ENCODE measurements around the gene PIGC.
A peak's percentile ranks its signal among the peaks of the same experiment; 100 is the strongest.

Gene PIGC

GRCh38 chr1:172402878-172403569, 40.8 kb downstream of the PIGC start:
- H3K36me3 ChIP-seq (ENCODE audit: control insufficient read depth, insufficient read depth, low read length), result no peaks in the 10 kb centered on the region
- DNase-seq, result no peak
- no peak overlapping the region for H3K27ac ChIP-seq (ENCODE audit: insufficient read depth, low read length, poor library complexity, severe bottlenecking)
- H3K4me1 ChIP-seq (ENCODE audit: control insufficient read depth, insufficient read depth, low read length, poor library complexity, severe bottlenecking), result peaks cover 7% of the 10 kb centered on the region
- H3K4me3 ChIP-seq (ENCODE audit: insufficient read depth, low read depth, low read length, poor library complexity, severe bottlenecking), result no peak overlapping the region
- no peaks in the 10 kb centered on the region for H3K27me3 ChIP-seq (replicated peaks; ENCODE audit: control insufficient read depth, insufficient read depth, low read length, poor library complexity, severe bottlenecking)
- no peaks in the 10 kb centered on the region for H3K9me3 ChIP-seq (ENCODE audit: control insufficient read depth, low read length)

GRCh38 chr1:172401892-172402291, 42.0 kb downstream of the PIGC start:
- no peaks in the 10 kb centered on the region for H3K36me3 ChIP-seq (ENCODE audit: control insufficient read depth, insufficient read depth, low read length)
- no peak overlapping the region for H3K27ac ChIP-seq (ENCODE audit: insufficient read depth, low read length, poor library complexity, severe bottlenecking)
- peaks cover 7% of the 10 kb centered on the region for H3K4me1 ChIP-seq (ENCODE audit: control insufficient read depth, insufficient read depth, low read length, poor library complexity, severe bottlenecking)
- no peaks in the 10 kb centered on the region for H3K9me3 ChIP-seq (ENCODE audit: control insufficient read depth, low read length)
- H3K4me3 ChIP-seq (ENCODE audit: insufficient read depth, low read depth, low read length, poor library complexity, severe bottlenecking), result no peak overlapping the region
- DNase-seq, result no peak
- no peaks in the 10 kb centered on the region for H3K27me3 ChIP-seq (replicated peaks; ENCODE audit: control insufficient read depth, insufficient read depth, low read length, poor library complexity, severe bottlenecking)

- DNase-seq, result no peak
- Histone ChIP-seq H3K4me3 (ENCODE audit: insufficient read depth, low read depth, low read length, poor library complexity, severe bottlenecking) (no peak overlapping the region), H3K4me1 (ENCODE audit: control insufficient read depth, insufficient read depth, low read length, poor library complexity, severe bottlenecking) (peaks cover 7% of the 10 kb centered on the region), H3K9me3 (ENCODE audit: control insufficient read depth, low read length) (no peaks in the 10 kb centered on the region), H3K27me3 (replicated peaks; ENCODE audit: control insufficient read depth, insufficient read depth, low read length, poor library complexity, severe bottlenecking) (no peaks in the 10 kb centered on the region), H3K36me3 (ENCODE audit: control insufficient read depth, insufficient read depth, low read length) (no peaks in the 10 kb centered on the region), H3K27ac (ENCODE audit: insufficient read depth, low read length, poor library complexity, severe bottlenecking) (no peak overlapping the region)
Measured at GRCh38 chr1:172401477-172401876, 42.4 kb downstream of the PIGC start.

GRCh38 chr1:172400722-172401105, 43.2 kb downstream of the PIGC start:
- DNase-seq, result no peak
- no peak overlapping the region for H3K27ac ChIP-seq (ENCODE audit: insufficient read depth, low read length, poor library complexity, severe bottlenecking)
- no peaks in the 10 kb centered on the region for H3K36me3 ChIP-seq (ENCODE audit: control insufficient read depth, insufficient read depth, low read length)
- peaks cover 7% of the 10 kb centered on the region for H3K4me1 ChIP-seq (ENCODE audit: control insufficient read depth, insufficient read depth, low read length, poor library complexity, severe bottlenecking)
- no peak overlapping the region for H3K4me3 ChIP-seq (ENCODE audit: insufficient read depth, low read depth, low read length, poor library complexity, severe bottlenecking)
- H3K27me3 ChIP-seq (replicated peaks; ENCODE audit: control insufficient read depth, insufficient read depth, low read length, poor library complexity, severe bottlenecking), result no peaks in the 10 kb centered on the region
- H3K9me3 ChIP-seq (ENCODE audit: control insufficient read depth, low read length), result no peaks in the 10 kb centered on the region

GRCh38 chr1:172399756-172400721, 43.8 kb downstream of the PIGC start:
- peaks cover 7% of the 10 kb centered on the region for H3K4me1 ChIP-seq (ENCODE audit: control insufficient read depth, insufficient read depth, low read length, poor library complexity, severe bottlenecking)
- H3K27ac ChIP-seq (ENCODE audit: insufficient read depth, low read length, poor library complexity, severe bottlenecking), result peak overlapping the region; percentile 22
- H3K4me3 ChIP-seq (ENCODE audit: insufficient read depth, low read depth, low read length, poor library complexity, severe bottlenecking), result no peak overlapping the region
- no peaks in the 10 kb centered on the region for H3K27me3 ChIP-seq (replicated peaks; ENCODE audit: control insufficient read depth, insufficient read depth, low read length, poor library complexity, severe bottlenecking)
- H3K9me3 ChIP-seq (ENCODE audit: control insufficient read depth, low read length), result no peaks in the 10 kb centered on the region
- DNase-seq, result no peak
- H3K36me3 ChIP-seq (ENCODE audit: control insufficient read depth, insufficient read depth, low read length), result no peaks in the 10 kb centered on the region

- Histone ChIP-seq H3K4me3 (ENCODE audit: insufficient read depth, low read depth, low read length, poor library complexity, severe bottlenecking) (peak overlapping the region; percentile 38), H3K4me1 (ENCODE audit: control insufficient read depth, insufficient read depth, low read length, poor library complexity, severe bottlenecking) (peaks cover 12% of the 10 kb centered on the region), H3K9me3 (ENCODE audit: control insufficient read depth, low read length) (no peaks in the 10 kb centered on the region), H3K27me3 (replicated peaks; ENCODE audit: control insufficient read depth, insufficient read depth, low read length, poor library complexity, severe bottlenecking) (no peaks in the 10 kb centered on the region), H3K36me3 (ENCODE audit: control insufficient read depth, insufficient read depth, low read length) (no peaks in the 10 kb centered on the region), H3K27ac (ENCODE audit: insufficient read depth, low read length, poor library complexity, severe bottlenecking) (peak overlapping the region; percentile 22)
- DNase-seq, result no peak
Measured at GRCh38 chr1:172398970-172399755, 44.7 kb downstream of the PIGC start.

GRCh38 chr1:172398193-172398592, 45.7 kb downstream of the PIGC start:
- Histone ChIP-seq H3K4me1 (ENCODE audit: control insufficient read depth, insufficient read depth, low read length, poor library complexity, severe bottlenecking) (peaks cover 12% of the 10 kb centered on the region), H3K27me3 (replicated peaks; ENCODE audit: control insufficient read depth, insufficient read depth, low read length, poor library complexity, severe bottlenecking) (no peaks in the 10 kb centered on the region), H3K4me3 (ENCODE audit: insufficient read depth, low read depth, low read length, poor library complexity, severe bottlenecking) (no peak overlapping the region), H3K9me3 (ENCODE audit: control insufficient read depth, low read length) (no peaks in the 10 kb centered on the region), H3K27ac (ENCODE audit: insufficient read depth, low read length, poor library complexity, severe bottlenecking) (no peak overlapping the region), H3K36me3 (ENCODE audit: control insufficient read depth, insufficient read depth, low read length) (no peaks in the 10 kb centered on the region)
- no peak for DNase-seq

GRCh38 chr1:172397633-172398032, 46.2 kb downstream of the PIGC start:
- Histone ChIP-seq H3K4me1 (ENCODE audit: control insufficient read depth, insufficient read depth, low read length, poor library complexity, severe bottlenecking) (peaks cover 12% of the 10 kb centered on the region), H3K4me3 (ENCODE audit: insufficient read depth, low read depth, low read length, poor library complexity, severe bottlenecking) (no peak overlapping the region), H3K27me3 (replicated peaks; ENCODE audit: control insufficient read depth, insufficient read depth, low read length, poor library complexity, severe bottlenecking) (no peaks in the 10 kb centered on the region), H3K9me3 (ENCODE audit: control insufficient read depth, low read length) (no peaks in the 10 kb centered on the region), H3K27ac (ENCODE audit: insufficient read depth, low read length, poor library complexity, severe bottlenecking) (no peak overlapping the region), H3K36me3 (ENCODE audit: control insufficient read depth, insufficient read depth, low read length) (no peaks in the 10 kb centered on the region)
- DNase-seq, result no peak

- Histone ChIP-seq H3K9me3 (ENCODE audit: control insufficient read depth, low read length) (no peaks in the 10 kb centered on the region), H3K27ac (ENCODE audit: insufficient read depth, low read length, poor library complexity, severe bottlenecking) (no peak overlapping the region), H3K27me3 (replicated peaks; ENCODE audit: control insufficient read depth, insufficient read depth, low read length, poor library complexity, severe bottlenecking) (no peaks in the 10 kb centered on the region), H3K4me1 (ENCODE audit: control insufficient read depth, insufficient read depth, low read length, poor library complexity, severe bottlenecking) (peaks cover 12% of the 10 kb centered on the region), H3K4me3 (ENCODE audit: insufficient read depth, low read depth, low read length, poor library complexity, severe bottlenecking) (no peak overlapping the region), H3K36me3 (ENCODE audit: control insufficient read depth, insufficient read depth, low read length) (no peaks in the 10 kb centered on the region)
- DNase-seq, result no peak
Measured at GRCh38 chr1:172397221-172397620, 46.6 kb downstream of the PIGC start.
